Renal cortical epithelial cell (primary cell): ENCODE data around the gene GCC2. TPM values are rescaled to one million over a fixed set of nuclear protein-coding genes. Genes with fewer than 3 reads are reported as not detected.
"Not testable (repeated sequence)": the region's sequence is repeated elsewhere in the genome, so short reads cannot be mapped to it uniquely, and the experiment has no call there.

Experiments
- DNase-seq: peaks from one replicate; pipeline ENCODE4 v3.0.0-alpha.2; 2011; ENCODE audit warnings: low read depth
- total RNA-seq: library from RNA; depleted of rRNA; stranded (reverse); fragments of >200 nt; gene quantifications from 2 replicates; pipeline ENCODE4 v1.2.3, GENCODE V29; 2014

The GCC2 gene, protein sequence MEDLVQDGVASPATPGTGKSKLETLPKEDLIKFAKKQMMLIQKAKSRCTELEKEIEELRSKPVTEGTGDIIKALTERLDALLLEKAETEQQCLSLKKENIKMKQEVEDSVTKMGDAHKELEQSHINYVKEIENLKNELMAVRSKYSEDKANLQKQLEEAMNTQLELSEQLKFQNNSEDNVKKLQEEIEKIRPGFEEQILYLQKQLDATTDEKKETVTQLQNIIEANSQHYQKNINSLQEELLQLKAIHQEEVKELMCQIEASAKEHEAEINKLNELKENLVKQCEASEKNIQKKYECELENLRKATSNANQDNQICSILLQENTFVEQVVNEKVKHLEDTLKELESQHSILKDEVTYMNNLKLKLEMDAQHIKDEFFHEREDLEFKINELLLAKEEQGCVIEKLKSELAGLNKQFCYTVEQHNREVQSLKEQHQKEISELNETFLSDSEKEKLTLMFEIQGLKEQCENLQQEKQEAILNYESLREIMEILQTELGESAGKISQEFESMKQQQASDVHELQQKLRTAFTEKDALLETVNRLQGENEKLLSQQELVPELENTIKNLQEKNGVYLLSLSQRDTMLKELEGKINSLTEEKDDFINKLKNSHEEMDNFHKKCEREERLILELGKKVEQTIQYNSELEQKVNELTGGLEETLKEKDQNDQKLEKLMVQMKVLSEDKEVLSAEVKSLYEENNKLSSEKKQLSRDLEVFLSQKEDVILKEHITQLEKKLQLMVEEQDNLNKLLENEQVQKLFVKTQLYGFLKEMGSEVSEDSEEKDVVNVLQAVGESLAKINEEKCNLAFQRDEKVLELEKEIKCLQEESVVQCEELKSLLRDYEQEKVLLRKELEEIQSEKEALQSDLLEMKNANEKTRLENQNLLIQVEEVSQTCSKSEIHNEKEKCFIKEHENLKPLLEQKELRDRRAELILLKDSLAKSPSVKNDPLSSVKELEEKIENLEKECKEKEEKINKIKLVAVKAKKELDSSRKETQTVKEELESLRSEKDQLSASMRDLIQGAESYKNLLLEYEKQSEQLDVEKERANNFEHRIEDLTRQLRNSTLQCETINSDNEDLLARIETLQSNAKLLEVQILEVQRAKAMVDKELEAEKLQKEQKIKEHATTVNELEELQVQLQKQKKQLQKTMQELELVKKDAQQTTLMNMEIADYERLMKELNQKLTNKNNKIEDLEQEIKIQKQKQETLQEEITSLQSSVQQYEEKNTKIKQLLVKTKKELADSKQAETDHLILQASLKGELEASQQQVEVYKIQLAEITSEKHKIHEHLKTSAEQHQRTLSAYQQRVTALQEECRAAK (N-terminal part only)
- total RNA-seq, result 28.7 and 102 TPM in 2 replicates

DNA sequence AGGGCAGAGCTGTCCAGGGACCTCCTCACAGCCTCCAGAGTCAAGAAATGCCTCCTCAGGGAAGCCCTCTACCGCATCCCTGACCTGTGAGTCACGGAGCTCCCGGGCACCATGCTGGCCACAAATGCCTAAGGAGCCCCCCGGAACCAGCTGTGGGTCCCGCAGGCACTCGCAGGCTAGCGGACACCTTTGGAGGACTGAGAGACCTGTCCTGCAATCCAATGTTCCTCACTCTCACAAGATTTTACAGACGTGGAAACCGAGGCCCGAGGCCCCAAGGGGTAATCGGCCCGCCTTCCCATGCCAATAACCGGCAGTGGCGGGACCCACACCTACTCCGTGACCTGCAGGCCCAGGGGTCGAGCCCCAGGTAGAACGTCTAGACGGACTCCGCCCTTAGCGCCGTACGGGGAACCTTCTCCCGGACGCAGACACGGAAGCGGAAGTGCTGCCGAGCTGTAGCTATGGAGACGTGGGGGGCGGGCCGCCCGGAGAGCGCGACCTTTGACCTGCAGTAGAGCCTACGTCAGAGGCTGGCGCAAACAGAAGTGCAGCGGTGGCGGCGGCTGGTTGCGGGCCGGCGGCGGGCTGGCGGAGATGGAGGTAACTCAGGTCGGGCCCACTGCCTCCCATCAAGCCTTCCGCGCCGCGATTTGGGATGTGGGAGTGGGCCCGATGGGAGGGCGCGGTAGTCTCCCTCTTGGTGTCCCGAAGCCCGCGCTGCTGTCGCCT is at the start of gene GCC2:
Gene GCC2, plus strand, starts transcription at position 529 of the 732 bp plus-strand sequence. Its CDS starts 69 bp downstream, at position 598.
- peak; percentile 84 for DNase-seq

DNA sequence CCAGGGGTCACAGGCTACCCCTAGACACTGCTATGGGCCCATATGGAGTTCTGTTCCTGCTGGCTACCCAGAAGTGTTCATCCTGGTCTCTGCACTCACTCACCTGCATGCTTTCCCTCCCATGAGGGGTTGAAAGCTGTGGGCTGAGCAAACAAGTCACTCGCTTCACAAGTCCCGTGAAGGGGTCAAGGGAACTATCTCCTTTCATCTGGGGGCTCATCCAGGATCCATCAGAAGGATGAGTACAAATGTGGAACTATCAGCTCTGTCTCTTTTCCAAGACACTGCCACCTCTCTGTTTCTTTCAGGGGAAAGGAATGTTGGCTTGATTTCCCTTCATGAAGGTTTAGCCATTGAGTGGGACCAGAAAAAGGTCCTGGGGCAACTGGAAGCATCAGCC is 49.5 kb upstream of the GCC2 start:
- no peak for DNase-seq

DNA sequence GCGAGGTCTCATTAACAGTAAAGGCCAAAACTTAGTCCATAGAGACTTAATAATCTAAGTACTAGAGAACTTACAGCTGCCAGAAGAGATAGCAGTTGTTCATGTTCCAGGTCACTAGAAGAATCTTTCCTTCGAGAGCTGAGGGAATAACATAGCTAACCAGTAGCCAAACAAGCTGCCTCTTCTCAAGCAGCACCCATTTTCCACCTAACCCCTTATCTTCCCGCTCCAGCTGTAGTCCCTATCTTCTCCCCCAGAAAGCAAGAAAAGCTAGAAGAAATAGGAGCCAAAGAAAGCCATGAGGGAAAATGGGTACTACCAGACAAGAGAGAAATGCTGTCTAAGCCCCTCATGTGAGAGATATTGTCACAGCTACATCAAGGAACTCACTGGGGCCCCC is 47.2 kb upstream of the GCC2 start:
- no peak for DNase-seq

DNA sequence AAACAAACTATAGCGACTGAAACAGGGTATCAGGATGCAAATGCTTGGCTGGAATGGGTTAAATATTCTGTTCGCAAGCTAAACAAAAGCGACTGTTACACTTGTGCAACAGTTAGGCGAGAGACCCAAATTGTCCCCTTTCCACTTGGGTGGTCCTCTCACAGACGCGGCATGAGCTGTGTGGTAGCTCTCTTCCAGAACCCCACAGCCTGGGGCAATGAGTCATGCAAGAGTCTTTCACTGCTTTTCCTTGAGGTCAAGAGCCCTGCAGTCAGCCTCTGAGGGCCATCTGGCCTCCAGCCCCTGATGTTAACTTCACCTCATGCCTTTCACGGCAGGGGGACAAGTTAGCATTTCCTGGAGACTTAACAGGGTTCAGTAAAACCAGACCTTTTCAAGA is 45.5 kb upstream of the GCC2 start:
- peak; percentile 88 for DNase-seq

DNA sequence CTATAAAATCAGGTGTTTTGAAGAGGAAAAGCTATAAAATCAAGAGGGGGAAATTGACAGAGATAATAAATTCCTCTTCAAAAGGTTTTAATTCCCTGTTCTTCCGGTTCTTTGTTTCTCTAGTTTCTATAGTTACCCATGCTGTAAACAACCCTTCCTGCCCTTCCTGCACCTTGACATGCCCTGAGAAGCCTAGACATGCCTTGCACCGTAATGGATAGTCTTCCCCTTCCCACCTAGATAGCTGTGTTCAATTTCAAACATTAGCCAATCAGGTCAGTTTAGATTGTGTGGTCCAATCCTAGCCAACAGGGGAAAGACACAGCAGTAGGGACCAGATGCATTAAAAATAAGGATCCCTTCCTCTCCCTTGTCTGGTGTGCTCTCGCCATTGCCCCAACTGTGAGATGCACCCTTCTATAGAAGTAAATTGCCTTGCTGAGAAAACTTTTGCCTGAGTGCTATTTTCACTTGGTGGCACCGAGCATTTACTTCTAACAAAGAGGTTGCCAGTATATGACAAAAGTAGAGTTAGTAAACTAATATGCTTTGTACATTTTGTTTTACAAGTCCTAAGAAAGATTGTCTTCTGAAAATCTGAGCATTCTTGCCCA is 44.1 kb upstream of the GCC2 start:
- DNase-seq, result no peak

DNA sequence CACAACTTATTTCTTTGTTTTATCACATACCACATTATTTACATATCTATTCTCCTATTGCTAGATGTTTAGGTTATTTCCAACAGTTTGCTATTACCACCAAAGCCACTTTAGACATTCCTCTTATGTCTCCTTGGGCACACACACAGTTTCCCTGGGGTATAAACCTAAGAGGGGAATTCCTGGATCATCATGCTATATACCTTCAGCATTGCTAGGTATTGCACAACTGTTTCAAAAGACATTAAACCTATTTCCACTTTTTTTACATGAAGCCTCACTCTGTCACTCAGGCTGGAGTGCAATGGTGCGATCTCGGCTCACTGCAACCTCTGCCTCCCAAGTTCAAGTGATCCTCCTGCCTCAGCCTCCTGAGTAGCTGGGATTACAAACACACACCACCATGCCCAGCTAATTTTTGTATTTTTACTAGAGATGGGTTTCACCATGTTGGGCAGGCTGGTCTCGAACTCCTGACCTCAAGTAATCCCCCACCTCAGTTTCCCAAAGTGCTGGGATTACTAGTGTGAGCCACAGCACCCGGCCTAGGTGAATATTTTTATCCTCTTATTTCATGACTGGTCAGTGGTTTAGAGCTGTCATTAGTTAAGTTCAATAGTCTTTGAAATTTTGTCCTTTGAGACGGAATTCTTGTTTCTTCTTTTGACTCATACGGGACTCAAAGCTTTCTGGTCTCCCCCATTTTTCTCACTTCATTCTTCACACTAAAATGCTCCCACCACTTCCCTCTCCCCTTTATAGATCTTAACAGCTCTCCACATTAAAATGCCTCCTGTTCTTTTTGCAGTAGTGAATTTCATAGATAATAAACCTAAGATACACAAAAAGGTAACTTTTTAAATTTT is 40.9 kb upstream of the GCC2 start:
- no peak for DNase-seq

DNA sequence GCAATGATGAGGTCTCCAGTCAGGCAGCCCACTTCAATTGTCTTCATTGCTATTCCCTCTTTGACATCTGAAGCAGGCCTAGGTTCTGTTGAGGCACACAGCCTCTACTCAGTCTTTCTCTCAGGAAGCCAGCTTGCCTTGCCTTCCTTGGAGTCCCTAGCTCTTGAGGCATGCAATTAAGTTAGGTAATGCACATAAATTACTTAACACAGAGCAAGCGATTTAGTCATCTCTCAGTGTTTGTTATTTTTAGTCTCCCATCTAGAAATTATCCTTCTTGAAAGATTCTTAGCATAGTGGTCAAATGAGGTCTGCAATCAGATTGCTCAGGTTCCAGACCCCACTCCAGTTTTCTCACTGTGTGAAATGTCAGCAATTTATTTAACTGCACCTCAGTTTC is 39.2 kb upstream of the GCC2 start:
- DNase-seq, result peak; percentile 66

DNA sequence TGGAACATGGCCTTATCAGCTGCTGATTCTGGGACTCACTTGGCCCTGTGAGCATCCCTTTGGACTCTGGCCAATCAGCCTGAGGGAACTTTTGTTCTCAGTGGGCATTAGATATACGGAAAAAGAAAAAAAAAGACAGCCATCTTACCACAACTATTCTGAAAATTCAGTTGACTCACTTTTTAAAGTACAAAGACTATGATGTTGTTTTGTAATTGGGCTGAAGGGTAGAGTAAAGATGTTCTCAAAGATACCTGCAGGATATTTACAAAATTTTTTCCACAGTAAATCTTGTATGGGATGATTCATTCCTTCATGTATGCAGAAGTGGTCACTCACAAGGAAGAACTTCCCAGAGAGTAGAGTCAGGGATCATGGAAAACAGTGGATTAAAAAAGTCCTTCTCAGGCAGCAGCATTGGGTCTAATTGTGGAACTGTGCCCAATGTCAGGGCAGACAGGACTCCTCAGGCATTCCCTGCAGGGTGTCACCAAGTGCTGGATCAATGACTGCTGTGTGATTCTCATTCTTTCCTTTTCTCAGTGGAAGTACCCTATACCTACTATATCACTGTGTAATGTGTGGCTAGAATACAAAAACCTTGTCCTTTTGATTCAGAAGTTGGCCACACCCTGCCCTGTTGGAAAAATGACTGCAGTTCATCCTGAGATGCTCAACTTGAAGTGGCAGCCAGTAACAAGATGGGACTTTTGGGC is 35.9 kb upstream of the GCC2 start:
- peak; percentile 95 for DNase-seq

DNA sequence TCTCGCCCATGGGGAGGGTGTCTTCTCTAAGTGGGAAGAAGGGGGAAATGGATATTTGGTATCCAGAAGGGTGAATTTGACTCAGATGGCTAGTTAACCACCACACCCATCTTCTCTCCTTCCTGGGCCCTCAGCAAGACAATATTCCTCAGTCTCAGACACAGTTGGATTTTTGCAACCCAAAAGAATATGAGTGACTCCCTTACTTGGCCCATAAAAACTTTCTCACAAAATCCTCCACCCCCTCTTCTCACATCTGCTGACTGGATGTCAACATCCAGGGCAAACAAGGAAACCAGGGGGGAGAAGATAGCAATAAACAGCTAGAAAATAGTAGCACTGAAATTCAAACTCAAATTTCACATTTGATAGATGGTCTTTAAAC is 35.3 kb upstream of the GCC2 start:
- no peak for DNase-seq

DNA sequence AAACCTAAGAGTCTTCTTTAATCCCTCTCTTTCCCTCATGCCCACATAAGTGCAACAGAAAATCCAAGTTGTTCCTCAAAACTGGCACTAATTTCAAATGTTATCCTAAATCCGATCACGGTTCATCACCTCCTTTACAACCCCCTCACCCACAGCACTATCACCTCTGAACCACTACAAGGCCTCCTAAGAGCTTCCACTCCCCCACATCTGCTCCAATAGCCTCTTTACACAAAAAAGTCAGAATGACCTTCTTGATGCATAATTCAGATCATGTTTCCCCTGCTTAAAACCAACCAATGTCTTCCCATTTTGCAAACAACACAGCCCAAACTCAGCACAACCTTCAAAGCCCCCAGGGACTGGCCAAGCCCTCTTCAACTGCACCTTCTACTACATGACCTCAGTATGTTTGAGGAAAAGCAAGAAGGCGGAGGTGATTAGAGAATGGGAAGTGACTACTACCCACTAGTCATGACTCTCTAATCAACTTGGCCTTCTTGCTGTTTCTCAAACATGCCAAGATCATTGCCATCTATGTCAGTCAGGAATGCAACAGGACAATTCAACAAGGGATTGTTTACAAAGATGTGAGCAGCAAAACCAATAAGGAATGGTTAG is 34.6 kb upstream of the GCC2 start:
- DNase-seq, result no peak

DNA sequence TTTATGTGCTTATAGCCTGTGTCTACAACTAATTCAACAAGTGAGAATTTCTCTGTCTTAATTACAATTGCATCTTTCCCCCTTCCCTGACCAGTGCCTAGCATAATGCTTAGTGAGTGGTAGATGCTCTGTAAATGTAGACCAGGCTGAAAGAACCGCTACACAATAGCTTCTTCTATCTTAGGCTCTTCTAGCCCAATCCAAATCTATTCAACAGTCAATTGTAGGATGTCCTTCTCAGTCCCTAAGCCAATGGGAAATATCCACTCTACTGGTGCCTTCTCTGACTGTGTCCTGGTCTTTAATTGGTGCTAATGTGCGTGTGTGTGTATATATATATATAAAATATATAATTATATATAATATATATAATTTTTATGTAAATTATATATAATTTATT is 34.1 kb upstream of the GCC2 start:
- DNase-seq, result no peak

DNA sequence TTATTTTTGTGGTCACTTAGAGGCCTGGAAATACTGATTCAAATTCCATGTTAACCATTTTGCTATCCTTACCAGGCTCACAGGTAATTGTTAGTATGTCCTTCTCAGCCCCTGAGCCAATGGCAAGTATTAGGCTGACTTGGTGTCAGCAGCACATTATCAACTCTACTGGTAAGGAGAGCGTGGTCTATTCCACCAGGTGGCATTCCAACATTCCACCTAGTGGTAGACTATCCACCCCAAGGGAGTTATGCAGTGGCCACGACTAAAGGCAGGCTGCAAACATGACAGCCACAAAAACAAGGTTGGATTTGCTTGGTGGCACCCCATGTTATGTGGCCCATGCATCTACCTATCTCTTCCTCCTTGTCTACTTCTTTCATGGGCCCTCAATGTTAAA is 31.8 kb upstream of the GCC2 start:
- DNase-seq, result peak; percentile 30

DNA sequence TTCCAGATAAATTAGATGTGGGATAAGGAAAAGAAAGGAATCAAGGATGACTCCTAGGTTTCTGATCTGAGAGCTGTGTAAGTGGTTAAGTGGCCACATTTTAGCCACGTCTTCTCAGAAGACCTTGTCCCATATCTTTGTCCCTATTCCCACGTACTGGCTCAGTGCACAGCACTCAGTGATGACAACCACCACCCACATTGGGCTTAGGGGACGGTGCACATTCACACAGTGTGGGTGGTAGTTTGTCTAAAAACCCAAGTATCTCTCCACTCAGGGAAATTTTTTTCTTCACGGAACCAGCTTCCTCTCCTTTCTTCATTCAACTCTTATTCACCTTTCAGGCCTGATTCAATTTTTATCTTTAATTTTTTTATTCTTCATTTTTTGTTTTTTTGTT is 30.6 kb upstream of the GCC2 start:
- no peak for DNase-seq

DNA sequence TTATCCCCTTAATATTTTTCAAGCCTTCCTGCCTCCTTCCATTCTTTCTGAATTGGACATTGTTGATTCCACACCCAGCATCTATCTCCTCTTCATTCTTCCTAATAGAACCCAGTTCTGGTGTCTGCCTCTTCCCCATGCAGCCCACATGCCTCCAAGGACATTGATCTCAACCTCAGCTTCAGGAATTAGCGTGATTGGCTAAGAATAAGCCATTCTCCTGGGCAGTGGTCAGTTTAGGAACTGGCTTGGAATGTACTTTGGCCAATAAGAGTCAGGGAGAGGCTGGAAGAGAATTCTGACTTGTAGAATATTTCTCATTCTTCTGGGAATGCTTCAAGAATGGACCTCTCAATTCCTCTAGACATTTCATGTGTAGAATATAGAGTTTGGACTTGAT is 25.9 kb upstream of the GCC2 start:
- DNase-seq, result no peak

DNA sequence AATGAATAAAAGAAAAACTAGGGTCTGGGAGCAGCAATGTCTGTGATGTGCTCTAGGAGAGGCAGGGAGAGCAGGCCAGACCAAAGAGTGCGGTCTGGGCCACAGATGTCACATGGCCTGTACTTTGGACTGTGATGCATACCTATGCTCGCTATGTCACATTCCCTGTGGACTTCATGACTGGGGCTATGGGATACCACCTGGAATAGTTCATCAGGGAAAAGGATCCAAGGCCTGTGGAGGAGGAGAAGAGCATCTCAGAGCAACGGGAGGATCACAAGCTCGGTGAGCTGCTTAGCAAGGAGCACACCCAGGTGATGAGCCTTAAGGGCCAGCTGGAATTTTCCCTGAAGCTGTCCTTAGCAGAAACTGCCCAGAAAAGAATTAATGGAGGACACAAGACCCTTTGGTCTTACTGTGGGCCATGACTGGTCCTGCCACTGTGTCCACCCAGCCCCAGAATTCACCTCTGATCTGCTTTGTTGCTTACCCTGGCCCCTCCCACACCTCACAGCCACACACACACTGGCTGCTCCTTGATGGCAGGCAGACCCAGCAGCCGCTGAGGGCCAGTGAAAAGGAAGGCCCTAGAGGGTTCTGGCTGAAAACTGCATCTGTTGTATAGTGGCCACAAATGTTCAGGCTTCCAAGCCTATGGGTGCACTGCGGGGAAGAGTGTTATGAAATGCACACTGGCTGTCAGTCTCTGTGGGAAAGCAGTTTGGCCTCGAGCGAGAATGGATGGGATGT is 25.3 kb upstream of the GCC2 start:
- no peak for DNase-seq

DNA sequence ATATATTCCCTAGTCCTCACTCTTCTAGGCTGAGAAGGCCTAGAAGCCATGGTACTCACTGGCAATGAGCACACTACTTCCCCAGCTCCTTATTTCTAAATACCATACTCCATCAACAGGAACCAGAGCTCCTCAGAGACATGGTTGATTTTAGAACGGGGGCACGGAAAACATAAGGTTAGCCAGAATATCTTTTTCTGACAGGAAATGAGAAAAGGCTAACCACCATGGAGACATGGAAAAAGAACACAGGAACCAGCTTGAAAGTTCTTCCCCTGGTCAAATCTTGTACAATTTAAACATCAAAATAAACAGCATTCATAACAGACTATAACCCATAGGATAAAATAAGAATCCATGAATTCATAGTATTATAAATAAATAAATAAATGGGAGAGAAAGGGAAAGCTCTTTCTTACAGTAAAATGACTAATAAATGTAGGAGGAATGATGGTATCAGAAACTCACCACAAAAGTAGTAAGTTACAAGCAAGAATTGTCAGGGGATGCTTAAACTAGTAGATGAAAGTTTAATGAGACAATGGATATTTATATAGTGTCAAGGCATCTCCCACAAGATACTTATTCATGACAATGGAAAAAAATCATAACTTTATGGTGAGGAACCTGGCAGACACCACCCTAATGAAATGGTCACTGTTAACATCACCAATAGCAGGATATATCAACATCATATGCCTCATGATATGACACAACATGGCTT is 20.6 kb upstream of the GCC2 start:
- no peak for DNase-seq

DNA sequence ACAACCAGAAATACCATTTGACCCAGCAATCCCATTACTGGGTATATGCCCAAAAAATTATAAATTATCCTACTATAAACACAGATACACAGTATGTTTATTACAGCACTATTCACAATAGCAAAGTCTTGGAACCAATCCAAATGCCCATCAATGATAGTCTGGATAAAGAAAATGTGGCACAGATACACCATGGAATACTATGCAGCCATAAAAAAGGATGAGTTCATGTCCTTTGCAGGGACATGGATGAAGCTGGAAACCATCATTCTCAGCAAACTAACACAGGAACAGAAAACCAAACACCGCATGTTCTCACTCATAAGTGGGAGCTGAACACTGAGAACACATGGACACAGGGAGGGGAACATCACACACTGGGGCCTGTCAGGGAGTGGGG is 13.4 kb upstream of the GCC2 start:
- DNase-seq, result not testable (repeated sequence)
